Mammary epithelial cell (primary cell): ENCODE data around the gene NHLH2.

Source experiments
- EZH2 ChIP-seq: IDR thresholded peaks from 2 replicates; pipeline ENCODE4 v1.6.1; 2012; ENCODE audit warnings: low read length, inconsistent platforms, borderline replicate concordance
- TF ChIP-seq, protein P1 (sequence below), 2 donors: IDR thresholded peaks in 1 of 2; conservative IDR thresholded peaks in 1 of 2; 2 replicates each; pipeline ENCODE4 v1.5.1; 2011 to 2012; ENCODE audit warnings: inconsistent platforms in 2 of 2, low read length in 2 of 2, mild to moderate bottlenecking in 2 of 2, control low read depth in 1 of 2, low read depth in 1 of 2; ENCODE audit not compliant: insufficient read depth in 1 of 2; ENCODE audit errors: extremely low read depth in 1 of 2

GRCh38 chr1:115877511-115877910, 36.6 kb upstream of the NHLH2 start:
- TF ChIP-seq, protein P1, sequence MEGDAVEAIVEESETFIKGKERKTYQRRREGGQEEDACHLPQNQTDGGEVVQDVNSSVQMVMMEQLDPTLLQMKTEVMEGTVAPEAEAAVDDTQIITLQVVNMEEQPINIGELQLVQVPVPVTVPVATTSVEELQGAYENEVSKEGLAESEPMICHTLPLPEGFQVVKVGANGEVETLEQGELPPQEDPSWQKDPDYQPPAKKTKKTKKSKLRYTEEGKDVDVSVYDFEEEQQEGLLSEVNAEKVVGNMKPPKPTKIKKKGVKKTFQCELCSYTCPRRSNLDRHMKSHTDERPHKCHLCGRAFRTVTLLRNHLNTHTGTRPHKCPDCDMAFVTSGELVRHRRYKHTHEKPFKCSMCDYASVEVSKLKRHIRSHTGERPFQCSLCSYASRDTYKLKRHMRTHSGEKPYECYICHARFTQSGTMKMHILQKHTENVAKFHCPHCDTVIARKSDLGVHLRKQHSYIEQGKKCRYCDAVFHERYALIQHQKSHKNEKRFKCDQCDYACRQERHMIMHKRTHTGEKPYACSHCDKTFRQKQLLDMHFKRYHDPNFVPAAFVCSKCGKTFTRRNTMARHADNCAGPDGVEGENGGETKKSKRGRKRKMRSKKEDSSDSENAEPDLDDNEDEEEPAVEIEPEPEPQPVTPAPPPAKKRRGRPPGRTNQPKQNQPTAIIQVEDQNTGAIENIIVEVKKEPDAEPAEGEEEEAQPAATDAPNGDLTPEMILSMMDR (conservative IDR thresholded peaks at IDR 0.05 in 1 of 2, IDR thresholded peaks at IDR 0.05 in 1 of 2; ENCODE audit: extremely low read depth in 1 of 2, insufficient read depth in 1 of 2, low read depth in 1 of 2, low read length in 2 of 2) = peak in 1 of 2 donors; percentile 5
- no peak for TF ChIP-seq EZH2
